Measurements from ENCODE around the gene RGS7.

RGS7 gene

DNA sequence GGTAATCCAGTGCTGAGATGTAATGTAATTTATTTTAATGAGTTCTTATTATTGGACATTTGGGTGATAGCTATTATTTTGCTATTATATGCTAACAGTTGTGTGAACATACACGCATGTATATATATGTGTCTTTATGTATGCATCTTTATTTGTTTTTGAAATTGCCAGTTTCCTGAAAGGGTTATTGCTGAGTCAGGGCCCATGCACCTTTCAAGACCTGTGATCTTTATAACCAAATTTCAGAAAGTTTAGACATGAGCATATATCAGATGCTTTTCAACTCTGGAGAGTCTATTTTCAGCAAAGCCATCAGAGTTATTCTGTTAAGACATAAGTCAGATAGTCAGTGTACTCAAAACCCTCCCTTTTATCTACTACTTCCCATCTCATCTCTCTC is 479.4 kb downstream of the RGS7 start:
- H3K4me1 ChIP-seq = no peaks in the 10 kb centered on the region
- H3K27me3 ChIP-seq (ENCODE audit: control insufficient read depth, insufficient read depth, low read length) = no peaks in the 10 kb centered on the region
- no peak overlapping the region for H3K4me3 ChIP-seq (ENCODE audit: low read depth, low read length)
- H2AFZ ChIP-seq = no peak overlapping the region
- no peaks in the 10 kb centered on the region for H3K79me2 ChIP-seq
- TF ChIP-seq, protein P1, sequence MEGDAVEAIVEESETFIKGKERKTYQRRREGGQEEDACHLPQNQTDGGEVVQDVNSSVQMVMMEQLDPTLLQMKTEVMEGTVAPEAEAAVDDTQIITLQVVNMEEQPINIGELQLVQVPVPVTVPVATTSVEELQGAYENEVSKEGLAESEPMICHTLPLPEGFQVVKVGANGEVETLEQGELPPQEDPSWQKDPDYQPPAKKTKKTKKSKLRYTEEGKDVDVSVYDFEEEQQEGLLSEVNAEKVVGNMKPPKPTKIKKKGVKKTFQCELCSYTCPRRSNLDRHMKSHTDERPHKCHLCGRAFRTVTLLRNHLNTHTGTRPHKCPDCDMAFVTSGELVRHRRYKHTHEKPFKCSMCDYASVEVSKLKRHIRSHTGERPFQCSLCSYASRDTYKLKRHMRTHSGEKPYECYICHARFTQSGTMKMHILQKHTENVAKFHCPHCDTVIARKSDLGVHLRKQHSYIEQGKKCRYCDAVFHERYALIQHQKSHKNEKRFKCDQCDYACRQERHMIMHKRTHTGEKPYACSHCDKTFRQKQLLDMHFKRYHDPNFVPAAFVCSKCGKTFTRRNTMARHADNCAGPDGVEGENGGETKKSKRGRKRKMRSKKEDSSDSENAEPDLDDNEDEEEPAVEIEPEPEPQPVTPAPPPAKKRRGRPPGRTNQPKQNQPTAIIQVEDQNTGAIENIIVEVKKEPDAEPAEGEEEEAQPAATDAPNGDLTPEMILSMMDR (IDR thresholded peaks at IDR 0.05) = no peak
- no peaks in the 10 kb centered on the region for H3K36me3 ChIP-seq (ENCODE audit: control insufficient read depth, insufficient read depth, low read length)
- H3K27ac ChIP-seq = no peak overlapping the region
- no peak overlapping the region for H3K9ac ChIP-seq
- H3K9me3 ChIP-seq (ENCODE audit: control insufficient read depth, low read length) = no peaks in the 10 kb centered on the region
- no peak overlapping the region for H3K4me2 ChIP-seq (ENCODE audit: low read length)

- Histone ChIP-seq H3K36me3 (ENCODE audit: control insufficient read depth, insufficient read depth, low read length) (no peaks in the 10 kb centered on the region), H3K4me1 (no peaks in the 10 kb centered on the region), H3K4me2 (ENCODE audit: low read length) (no peak overlapping the region), H3K79me2 (no peaks in the 10 kb centered on the region), H3K9ac (no peak overlapping the region), H3K9me3 (ENCODE audit: control insufficient read depth, low read length) (no peaks in the 10 kb centered on the region), H3K27me3 (ENCODE audit: control insufficient read depth, insufficient read depth, low read length) (no peaks in the 10 kb centered on the region), H2AFZ (no peak overlapping the region), H3K4me3 (ENCODE audit: low read depth, low read length) (no peak overlapping the region), H3K27ac (no peak overlapping the region)
- TF ChIP-seq, protein P1 (IDR thresholded peaks at IDR 0.05) = no peak
Measured at GRCh38 chr1:240876071-240876470, 480.9 kb downstream of the RGS7 start.

- H2AFZ ChIP-seq = no peak overlapping the region
- H3K4me3 ChIP-seq (ENCODE audit: low read depth, low read length) = no peak overlapping the region
- no peak overlapping the region for H3K4me2 ChIP-seq (ENCODE audit: low read length)
- no peak overlapping the region for H3K9ac ChIP-seq
- H3K9me3 ChIP-seq (ENCODE audit: control insufficient read depth, low read length) = no peaks in the 10 kb centered on the region
- TF ChIP-seq, protein P1 (IDR thresholded peaks at IDR 0.05) = no peak
- no peaks in the 10 kb centered on the region for H3K36me3 ChIP-seq (ENCODE audit: control insufficient read depth, insufficient read depth, low read length)
- no peak overlapping the region for H3K27ac ChIP-seq
- no peaks in the 10 kb centered on the region for H3K27me3 ChIP-seq (ENCODE audit: control insufficient read depth, insufficient read depth, low read length)
- H3K4me1 ChIP-seq = no peaks in the 10 kb centered on the region
- H3K79me2 ChIP-seq = no peaks in the 10 kb centered on the region
Measured at GRCh38 chr1:240869071-240869470, 487.9 kb downstream of the RGS7 start.

GRCh38 chr1:240866724-240867123 is 490.3 kb downstream of the RGS7 start:
- Histone ChIP-seq H3K36me3 (ENCODE audit: control insufficient read depth, insufficient read depth, low read length) (no peaks in the 10 kb centered on the region), H2AFZ (no peak overlapping the region)
- TF ChIP-seq, protein P1 (IDR thresholded peaks at IDR 0.05) = no peak

DNA sequence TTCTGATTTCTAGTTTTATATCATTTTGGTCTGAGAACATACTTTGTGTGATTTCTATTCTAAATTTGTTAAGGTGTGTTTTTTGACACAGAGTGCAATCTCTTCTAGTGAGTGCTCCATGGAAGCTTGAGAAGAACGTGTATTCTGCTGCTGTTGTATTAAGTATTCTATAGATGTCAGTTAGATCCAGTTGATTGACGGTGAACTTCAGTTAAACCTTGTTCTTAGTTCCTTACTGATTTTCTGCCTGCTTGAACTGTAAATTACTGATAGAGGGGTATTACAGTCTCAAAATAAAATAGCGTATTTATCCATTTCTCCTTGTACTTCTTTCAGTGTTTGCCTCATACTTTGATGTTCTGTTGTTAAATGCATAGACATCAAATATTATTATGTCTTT is 497.0 kb downstream of the RGS7 start:
- Histone ChIP-seq H3K4me2 (ENCODE audit: low read length) (no peak overlapping the region), H3K27me3 (ENCODE audit: control insufficient read depth, insufficient read depth, low read length) (no peaks in the 10 kb centered on the region), H3K4me3 (ENCODE audit: low read depth, low read length) (no peak overlapping the region), H3K27ac (no peak overlapping the region), H3K9ac (no peak overlapping the region), H3K79me2 (no peaks in the 10 kb centered on the region), H2AFZ (no peak overlapping the region), H3K9me3 (ENCODE audit: control insufficient read depth, low read length) (no peaks in the 10 kb centered on the region), H3K36me3 (ENCODE audit: control insufficient read depth, insufficient read depth, low read length) (no peaks in the 10 kb centered on the region), H3K4me1 (no peaks in the 10 kb centered on the region)
- TF ChIP-seq, protein P1 (IDR thresholded peaks at IDR 0.05) = no peak

More at GRCh38 chr1:240866724-240867123, 490.3 kb downstream of the RGS7 start:
- Histone ChIP-seq H3K4me1 (no peaks in the 10 kb centered on the region), H3K4me2 (ENCODE audit: low read length) (no peak overlapping the region), H3K79me2 (no peaks in the 10 kb centered on the region), H3K27me3 (ENCODE audit: control insufficient read depth, insufficient read depth, low read length) (no peaks in the 10 kb centered on the region), H3K4me3 (ENCODE audit: low read depth, low read length) (no peak overlapping the region), H3K9ac (no peak overlapping the region), H3K9me3 (ENCODE audit: control insufficient read depth, low read length) (no peaks in the 10 kb centered on the region), H3K27ac (no peak overlapping the region)

All from parathyroid adenoma (tissue), 2 donors.